GM19099 (cell line): ENCODE measurements around the gene GPRIN1.

Experiments
- POLR2A ChIP-seq: IDR thresholded peaks from 3 replicates; pipeline ENCODE4 v1.6.1; 2011; ENCODE audit warnings: low read depth; ENCODE audit not compliant: insufficient read length; ENCODE audit errors: extremely low read depth

The GPRIN1 gene

DNA sequence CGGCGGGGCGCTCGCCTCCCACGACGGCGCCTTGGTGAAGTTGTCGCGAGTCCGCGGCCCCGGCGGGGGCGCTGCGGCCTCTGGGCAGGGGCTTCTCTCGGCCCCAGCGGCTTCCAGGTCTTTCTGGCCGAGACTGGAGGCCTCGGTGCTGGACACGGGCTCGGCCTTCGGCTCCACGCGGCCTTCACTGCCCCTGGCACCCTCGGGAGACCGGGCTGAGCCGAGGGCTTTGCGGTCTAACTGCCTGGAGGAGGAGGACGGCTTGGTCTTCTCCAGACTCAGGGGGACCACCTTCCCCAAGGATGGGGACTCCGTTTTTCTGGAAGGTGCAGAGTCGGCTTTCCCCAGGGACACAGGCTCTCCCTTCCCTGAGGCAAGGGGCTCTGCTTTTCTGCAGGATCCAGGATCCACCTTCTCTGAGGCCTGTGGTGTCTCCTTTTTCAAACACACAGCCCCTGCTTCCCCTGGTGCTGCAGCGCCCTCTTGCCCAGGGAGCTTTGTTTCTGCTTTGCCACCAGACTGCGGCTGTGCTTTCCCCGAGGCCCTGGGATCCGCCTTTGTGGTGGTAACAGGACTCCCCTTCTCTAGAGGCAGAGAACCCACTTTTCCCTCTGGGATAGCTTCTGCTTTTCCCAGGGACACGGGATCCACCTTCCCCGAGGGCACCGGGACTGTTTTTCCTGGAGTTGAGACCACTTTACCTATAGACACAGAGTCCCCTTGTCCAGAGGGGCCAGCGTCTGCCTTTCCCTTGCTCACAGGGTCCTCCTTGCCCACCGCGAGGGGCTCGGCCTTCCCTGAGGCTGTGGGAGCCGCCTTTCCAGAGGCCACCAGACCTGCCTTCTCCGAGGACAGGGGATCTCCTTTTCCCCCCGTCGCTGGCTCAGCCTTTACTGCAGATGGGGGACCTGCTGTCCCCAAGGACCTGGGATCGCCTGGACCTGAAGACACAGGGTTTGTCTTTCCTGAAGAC, 12.3 kb downstream of the GPRIN1 start:
- no peak for TF ChIP-seq POLR2A

GRCh38 chr5:176596689-176597416, 13.1 kb downstream of the GPRIN1 start:
- TF ChIP-seq POLR2A, result no peak

GRCh38 chr5:176596069-176596644, 13.8 kb downstream of the GPRIN1 start:
- no peak for TF ChIP-seq POLR2A

- no peak for TF ChIP-seq POLR2A
Measured at GRCh38 chr5:176595386-176595943, 14.5 kb downstream of the GPRIN1 start.

DNA sequence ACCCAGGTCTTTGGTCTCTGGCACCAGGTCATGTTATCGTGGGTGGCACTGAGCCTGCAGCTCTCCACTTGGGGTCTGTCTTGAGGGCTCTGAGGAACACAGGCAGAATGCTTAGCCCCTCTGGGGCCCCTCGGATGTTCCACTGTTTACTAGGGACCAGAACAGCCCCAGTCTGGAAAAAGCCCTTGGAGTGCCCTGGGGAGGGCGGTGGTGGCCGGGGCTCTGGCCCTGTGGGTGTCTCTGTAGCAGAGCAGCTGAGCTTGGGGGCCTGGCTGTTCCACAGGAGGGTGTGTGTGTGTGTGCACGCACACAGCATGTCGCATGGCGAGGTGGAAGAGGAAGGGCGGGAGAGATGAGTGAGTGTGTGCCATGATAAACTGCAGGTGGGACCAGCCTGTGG, 15.4 kb downstream of the GPRIN1 start:
- TF ChIP-seq POLR2A, result no peak

DNA sequence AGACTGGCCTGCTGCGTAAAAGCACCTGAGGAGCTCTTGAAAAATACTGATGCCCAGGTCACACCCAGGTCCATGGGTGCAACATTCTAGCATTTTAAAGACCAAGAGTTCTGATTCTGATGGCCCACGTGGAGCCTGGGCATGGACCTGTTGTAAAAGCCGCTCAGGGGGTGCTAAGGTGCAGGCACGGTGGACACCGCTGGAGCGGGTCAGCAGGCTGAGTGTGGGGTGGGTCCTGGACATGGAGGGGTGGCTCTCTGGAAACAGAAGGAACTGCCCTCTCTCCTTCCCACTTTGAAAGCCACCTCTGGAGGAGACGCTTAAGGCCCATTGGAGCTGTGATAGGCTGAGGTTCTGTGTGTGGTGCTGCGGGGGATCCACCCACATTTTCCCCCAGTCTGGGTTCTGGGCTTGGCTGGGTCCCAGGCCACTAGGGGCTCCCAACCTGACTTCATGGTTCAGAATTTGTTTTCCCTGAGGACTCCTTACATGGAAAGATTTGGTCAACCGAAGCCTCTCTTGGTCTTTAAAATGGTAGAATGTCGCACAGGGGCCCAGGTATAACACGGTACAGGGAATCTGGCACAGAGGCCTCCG, 16.6 kb downstream of the GPRIN1 start:
- no peak for TF ChIP-seq POLR2A

DNA sequence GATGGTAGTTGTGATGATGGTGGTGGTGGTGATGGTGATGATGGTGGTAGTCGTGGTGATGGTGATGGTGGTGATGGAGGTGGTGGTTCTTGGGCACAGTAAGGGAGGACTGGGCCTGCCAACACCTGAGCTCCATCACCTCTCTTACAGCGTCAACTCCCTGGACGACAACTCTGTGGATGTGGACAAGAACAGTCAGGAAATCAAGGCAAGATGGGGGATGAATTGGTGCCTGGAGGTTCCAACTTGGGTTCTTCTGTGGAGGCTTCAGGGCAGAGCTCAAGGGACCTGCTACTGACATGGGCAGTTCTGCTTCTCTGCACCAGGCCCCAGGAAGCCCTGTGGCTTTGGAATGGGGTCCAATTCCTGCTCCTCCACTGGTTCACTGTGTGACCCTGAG, 17.4 kb downstream of the GPRIN1 start:
- no peak for TF ChIP-seq POLR2A

- TF ChIP-seq POLR2A, result no peak
Measured at GRCh38 chr5:176590035-176590717, 19.8 kb downstream of the GPRIN1 start.

DNA sequence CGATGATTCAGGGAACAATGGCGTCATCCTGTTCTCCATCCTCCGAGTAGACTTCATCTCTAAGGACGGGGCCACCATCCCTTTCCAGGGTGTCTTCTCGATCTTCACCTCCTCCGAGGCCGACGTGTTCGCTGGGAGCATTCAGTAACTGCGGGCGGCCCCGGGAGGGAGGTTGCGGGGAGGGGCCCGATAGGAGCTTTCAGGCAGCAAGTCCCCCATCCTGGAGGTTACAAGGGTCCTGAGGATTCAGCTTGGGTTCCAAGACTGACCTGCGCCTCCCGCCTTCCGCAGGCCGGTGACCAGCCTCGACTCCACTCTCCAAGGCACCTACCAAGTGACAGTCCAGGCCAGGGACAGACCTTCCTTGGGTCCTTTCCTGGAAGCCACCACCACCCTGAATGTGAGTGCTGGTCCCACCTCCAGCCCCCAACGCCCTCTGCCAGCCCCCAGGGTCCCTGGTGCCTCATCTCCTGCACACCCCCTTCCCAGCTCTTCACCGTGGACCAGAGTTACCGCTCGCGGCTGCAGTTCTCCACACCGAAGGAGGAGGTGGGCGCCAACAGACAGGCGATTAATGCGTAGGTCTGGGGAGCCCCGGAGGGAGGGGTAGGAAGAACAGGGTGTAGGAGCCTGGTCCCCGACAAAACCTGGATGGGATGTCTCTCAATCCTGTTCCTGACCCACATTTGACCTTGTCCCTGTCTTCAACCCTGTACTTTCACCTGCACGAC, 20.8 kb downstream of the GPRIN1 start:
- TF ChIP-seq POLR2A, result no peak

DNA sequence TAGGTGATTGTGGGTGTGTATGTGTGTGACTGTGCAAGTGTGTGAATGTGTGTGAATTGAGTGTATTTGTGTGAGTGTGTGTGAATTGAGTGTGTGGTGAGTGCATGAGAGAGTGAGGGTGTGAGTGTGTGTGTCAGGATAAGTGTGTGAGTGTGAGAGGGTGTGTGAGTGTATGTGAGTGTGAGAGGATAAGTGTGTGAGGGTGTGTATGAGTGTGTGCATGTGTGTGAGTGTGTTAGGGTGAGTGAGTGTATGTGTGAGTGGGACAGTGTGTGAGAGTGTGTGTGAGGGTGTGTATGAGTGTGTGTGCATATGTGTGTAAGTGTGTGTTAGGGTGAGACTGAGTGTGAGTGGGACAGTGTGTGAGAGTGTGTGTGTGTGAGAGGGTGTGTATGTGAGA, 21.7 kb downstream of the GPRIN1 start:
- no peak for TF ChIP-seq POLR2A

DNA sequence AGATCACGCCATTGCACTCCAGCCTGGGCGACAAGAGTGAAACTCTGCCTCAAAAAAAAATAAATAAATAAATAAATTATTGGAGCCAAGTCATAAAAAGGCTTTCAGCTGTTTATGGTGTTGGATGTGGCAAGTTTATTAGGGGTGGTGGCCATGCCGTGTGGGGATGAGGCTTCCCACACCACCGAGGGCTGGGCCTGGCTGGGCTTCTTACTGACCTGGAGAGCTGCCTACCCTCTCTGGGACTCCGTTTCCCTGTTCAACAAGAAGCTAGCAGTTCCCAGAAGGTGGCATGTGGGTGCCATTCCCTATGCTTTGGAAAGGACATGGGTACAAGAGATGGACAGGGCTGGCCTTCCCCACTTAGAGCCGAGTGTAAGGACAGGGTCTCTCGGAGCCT, 22.6 kb downstream of the GPRIN1 start:
- TF ChIP-seq POLR2A, result no peak

GRCh38 chr5:176583076-176583475, 26.9 kb downstream of the GPRIN1 start:
- no peak for TF ChIP-seq POLR2A

DNA sequence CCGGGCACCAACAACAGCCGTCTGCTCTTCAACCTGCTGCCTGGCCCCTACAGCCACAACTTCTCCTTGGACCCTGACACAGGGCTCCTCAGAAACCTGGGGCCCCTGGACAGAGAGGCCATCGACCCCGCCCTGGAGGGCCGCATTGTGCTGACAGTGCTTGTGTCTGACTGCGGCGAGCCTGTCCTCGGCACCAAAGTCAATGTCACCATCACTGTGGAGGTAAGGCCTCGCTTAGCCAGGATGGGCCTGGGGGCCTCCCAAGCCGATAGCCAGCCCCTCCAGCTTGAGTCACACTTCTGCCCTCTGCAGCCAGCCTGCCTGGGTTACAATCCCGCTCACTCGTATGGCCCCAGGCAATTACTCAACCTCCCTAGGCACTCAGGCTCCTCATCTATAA, 28.6 kb downstream of the GPRIN1 start:
- no peak for TF ChIP-seq POLR2A

DNA sequence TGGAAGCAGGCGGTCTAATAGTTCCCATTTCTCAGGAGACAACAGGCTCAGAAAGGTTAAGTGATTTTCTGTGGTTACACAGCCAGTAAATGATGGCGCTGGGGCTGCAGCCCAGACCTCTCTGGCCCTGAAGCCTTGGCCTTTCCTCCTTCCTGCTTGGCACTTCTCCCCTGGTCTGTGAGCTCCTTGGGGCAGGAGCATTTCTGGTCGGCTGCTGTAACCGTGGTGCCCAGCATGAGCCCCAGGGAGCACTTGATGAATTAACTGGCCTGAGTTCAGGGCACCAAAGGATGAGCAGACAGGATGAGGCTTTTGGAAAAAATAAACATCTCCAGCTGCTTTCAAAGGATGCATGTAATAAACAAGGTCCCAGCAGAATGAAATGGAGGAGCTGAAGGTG, 30.6 kb downstream of the GPRIN1 start:
- TF ChIP-seq POLR2A, result no peak

- no peak for TF ChIP-seq POLR2A
Measured at GRCh38 chr5:176578391-176578808, 31.6 kb downstream of the GPRIN1 start.
